Stromal cell of bone marrow (primary cell): ENCODE data around the gene ZNF124.

Experiments
- DNase-seq: peaks from one replicate; pipeline ENCODE4 v3.0.0-alpha.2; 2012; ENCODE audit warnings: low read depth

Gene ZNF124

DNA sequence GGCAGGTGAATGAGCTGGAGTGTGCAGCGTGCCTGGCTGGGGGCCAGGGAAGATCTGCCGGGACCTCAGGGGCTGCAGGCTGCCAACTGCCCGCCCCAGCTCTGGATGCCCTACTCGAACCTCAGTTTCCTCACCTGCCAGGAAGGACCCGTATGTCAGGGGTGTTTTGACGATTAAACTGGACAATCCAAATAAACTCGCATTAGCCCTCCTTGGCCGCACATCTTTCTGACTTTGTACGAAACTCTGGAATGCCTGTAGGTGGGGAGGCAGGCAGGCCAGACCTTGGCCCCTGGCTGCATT, 59.4 kb downstream of the ZNF124 start:
- DNase-seq: no peak

GRCh38 chr1:247111700-247112478, 59.9 kb downstream of the ZNF124 start:
- no peak for DNase-seq

GRCh38 chr1:247111259-247111699, 60.5 kb downstream of the ZNF124 start:
- no peak for DNase-seq

- DNase-seq: no peak
Observed at GRCh38 chr1:247110627-247111258, 61.1 kb downstream of the ZNF124 start.

- DNase-seq: no peak
Observed at GRCh38 chr1:247107694-247108093, 64.1 kb downstream of the ZNF124 start.

DNA sequence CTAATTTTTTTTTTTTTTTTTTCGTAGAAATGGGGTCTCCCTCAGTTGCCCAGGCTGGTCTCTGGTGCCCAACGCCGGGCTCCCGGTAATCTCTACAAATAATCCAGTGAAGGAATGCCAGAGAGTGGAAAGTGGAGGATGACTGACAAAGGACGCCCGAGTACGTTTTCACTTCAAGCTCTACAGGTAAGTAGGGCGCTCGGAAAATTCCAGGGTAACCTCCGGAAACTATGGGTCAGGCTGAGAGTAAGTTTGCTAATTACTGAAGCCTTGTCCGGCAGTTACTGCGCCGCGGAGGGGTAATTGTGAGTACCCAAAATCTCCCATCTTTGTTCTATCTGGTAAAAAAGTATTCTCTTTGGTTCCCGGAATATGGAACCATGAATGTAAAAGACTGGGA, 65.9 kb downstream of the ZNF124 start:
- DNase-seq: no peak
